Measurements from ENCODE around the gene ALDH1A2.
"Not testable (repeated sequence)": the region's sequence is repeated elsewhere in the genome, so short reads cannot be mapped to it uniquely, and the experiment has no call there.

ALDH1A2 gene

GRCh38 chr15:58002338-58003126 is 63.0 kb downstream of the ALDH1A2 start:
- DNase-seq (ENCODE audit: low read depth in 2 of 3, low spot score in 2 of 3): no peak

GRCh38 chr15:57999699-58000098 is 65.8 kb downstream of the ALDH1A2 start:
- DNase-seq (ENCODE audit: low read depth in 2 of 3, low spot score in 2 of 3): not testable (repeated sequence)

GRCh38 chr15:57996561-57996960 is 69.0 kb downstream of the ALDH1A2 start:
- no peak for DNase-seq (ENCODE audit: low read depth in 2 of 3, low spot score in 2 of 3)

GRCh38 chr15:57994221-57995049 is 71.1 kb downstream of the ALDH1A2 start:
- no peak for DNase-seq (ENCODE audit: low read depth in 2 of 3, low spot score in 2 of 3)

GRCh38 chr15:57993409-57994145 is 71.9 kb downstream of the ALDH1A2 start:
- DNase-seq (ENCODE audit: low read depth in 2 of 3, low spot score in 2 of 3): no peak

GRCh38 chr15:57992761-57993355 is 72.7 kb downstream of the ALDH1A2 start:
- DNase-seq (ENCODE audit: low read depth in 2 of 3, low spot score in 2 of 3): no peak

GRCh38 chr15:57973534-57973933 is 92.0 kb downstream of the ALDH1A2 start:
- no peak for DNase-seq (ENCODE audit: low read depth in 2 of 3, low spot score in 2 of 3)

GRCh38 chr15:57972864-57973263 is 92.6 kb downstream of the ALDH1A2 start:
- no peak for DNase-seq (ENCODE audit: low read depth in 2 of 3, low spot score in 2 of 3)

- DNase-seq (ENCODE audit: low read depth in 2 of 3, low spot score in 2 of 3): no peak
Observed at GRCh38 chr15:57969996-57970395, 95.5 kb downstream of the ALDH1A2 start.

GRCh38 chr15:57969355-57969754 is 96.2 kb downstream of the ALDH1A2 start:
- no peak for DNase-seq (ENCODE audit: low read depth in 2 of 3, low spot score in 2 of 3)

- no peak for DNase-seq (ENCODE audit: low read depth in 2 of 3, low spot score in 2 of 3)
Observed at GRCh38 chr15:57962887-57963286, 102.6 kb downstream of the ALDH1A2 start.

GRCh38 chr15:57961919-57962318 is 103.6 kb downstream of the ALDH1A2 start:
- no peak for DNase-seq (ENCODE audit: low read depth in 2 of 3, low spot score in 2 of 3)

GRCh38 chr15:57957113-57957512 is 108.4 kb downstream of the ALDH1A2 start:
- DNase-seq (ENCODE audit: low read depth in 2 of 3, low spot score in 2 of 3): no peak

- DNase-seq (ENCODE audit: low read depth in 2 of 3, low spot score in 2 of 3): no peak
Observed at GRCh38 chr15:57953874-57954273, 111.6 kb downstream of the ALDH1A2 start.

GRCh38 chr15:57951328-57951932 is 114.1 kb downstream of the ALDH1A2 start:
- no peak for DNase-seq (ENCODE audit: low read depth in 2 of 3, low spot score in 2 of 3)

GRCh38 chr15:57950381-57950946 is 115.0 kb downstream of the ALDH1A2 start:
- DNase-seq (ENCODE audit: low read depth in 2 of 3, low spot score in 2 of 3): no peak

GRCh38 chr15:57949374-57949943 is 116.1 kb downstream of the ALDH1A2 start:
- no peak for DNase-seq (ENCODE audit: low read depth in 2 of 3, low spot score in 2 of 3)

- DNase-seq (ENCODE audit: low read depth in 2 of 3, low spot score in 2 of 3): no peak
Observed at GRCh38 chr15:57948351-57949289, 116.9 kb downstream of the ALDH1A2 start.

- no peak for DNase-seq (ENCODE audit: low read depth in 2 of 3, low spot score in 2 of 3)
Observed at GRCh38 chr15:57947781-57948180, 117.7 kb downstream of the ALDH1A2 start.

Data from activated CD8-positive, alpha-beta memory T cell treated with anti-CD3 and anti-CD28 coated beads for 48 hours (primary cell).